G401 (cell line): ENCODE measurements around the gene DOCK11. TPM values are rescaled to one million over a fixed set of nuclear protein-coding genes. Genes with fewer than 3 reads are reported as not detected.

Experiments used
- DNase-seq: peaks from one replicate; pipeline ENCODE4 v3.0.0-alpha.2; 2015; ENCODE audit warnings: low spot score
- in situ Hi-C: cut with HindIII; loops from 2 replicates; pipeline ENCODE4 v1.10.0; 2016; ENCODE audit warnings: low sequenced_read_pairs, mixed read lengths
- total RNA-seq: library from RNA; depleted of rRNA; stranded (reverse); fragments of >200 nt; shearing (Covaris generic); gene quantifications from 2 replicates; pipeline ENCODE4 v1.2.3, GENCODE V29; 2014

DOCK11 gene
- total RNA-seq, 1 experiment from 2014 or later: 0.88 TPM

- DNase-seq: no peak
- in situ Hi-C loops: no loop called here
Observed at GRCh38 chrX:118524344-118524743, 28.7 kb downstream of the DOCK11 start.

- DNase-seq: no peak
- in situ Hi-C loops: no loop called here
Observed at GRCh38 chrX:118525174-118525730, 29.6 kb downstream of the DOCK11 start.

GRCh38 chrX:118526149-118526548 lies 30.5 kb downstream of the DOCK11 start:
- no peak for DNase-seq
- in situ Hi-C loops: no loop called here

GRCh38 chrX:118528071-118528737 lies 32.6 kb downstream of the DOCK11 start:
- DNase-seq: no peak
- in situ Hi-C loops: no loop called here

- DNase-seq: no peak
- in situ Hi-C loops: no loop called here
Observed at GRCh38 chrX:118530219-118530911, 34.8 kb downstream of the DOCK11 start.

- in situ Hi-C loops: no loop called here
Observed at GRCh38 chrX:118534716-118535493, 39.3 kb downstream of the DOCK11 start.

GRCh38 chrX:118536204-118536603 lies 40.6 kb downstream of the DOCK11 start:
- no peak for DNase-seq
- in situ Hi-C loops: no loop called here

More at GRCh38 chrX:118534716-118535493, 39.3 kb downstream of the DOCK11 start:
- DNase-seq: no peak

- DNase-seq: peak; percentile 57
- in situ Hi-C loops: no loop called here
Observed at GRCh38 chrX:118536687-118537461, 41.3 kb downstream of the DOCK11 start.

- in situ Hi-C loops: no loop called here
- DNase-seq: no peak
Observed at GRCh38 chrX:118538386-118538785, 42.8 kb downstream of the DOCK11 start.

- in situ Hi-C loops: no loop called here
- no peak for DNase-seq
Observed at GRCh38 chrX:118540342-118540741, 44.7 kb downstream of the DOCK11 start.

GRCh38 chrX:118541482-118541881 lies 45.9 kb downstream of the DOCK11 start:
- no peak for DNase-seq
- in situ Hi-C loops: no loop called here

GRCh38 chrX:118545510-118545909 lies 49.9 kb downstream of the DOCK11 start:
- in situ Hi-C loops: no loop called here
- no peak for DNase-seq

GRCh38 chrX:118548841-118549240 lies 53.2 kb downstream of the DOCK11 start:
- in situ Hi-C loops: no loop called here
- DNase-seq: no peak

- DNase-seq: no peak
- in situ Hi-C loops: no loop called here
Observed at GRCh38 chrX:118550792-118551191, 55.2 kb downstream of the DOCK11 start.

GRCh38 chrX:118551426-118551825 lies 55.8 kb downstream of the DOCK11 start:
- in situ Hi-C loops: no loop called here
- no peak for DNase-seq

GRCh38 chrX:118552121-118552900 lies 56.7 kb downstream of the DOCK11 start:
- in situ Hi-C loops: no loop called here
- DNase-seq: no peak

- no peak for DNase-seq
- in situ Hi-C loops: no loop called here
Observed at GRCh38 chrX:118553042-118553710, 57.6 kb downstream of the DOCK11 start.

- DNase-seq: no peak
- in situ Hi-C loops: no loop called here
Observed at GRCh38 chrX:118554511-118554910, 58.9 kb downstream of the DOCK11 start.
